ENCODE data around the gene CHRNA9. TPM values are rescaled to one million over a fixed set of nuclear protein-coding genes. Genes with fewer than 3 reads are reported as not detected.

Gene CHRNA9
- total RNA-seq, 4 donors from 2014 or later, result not detected

- Histone ChIP-seq H3K4me1 (no peaks in the 10 kb centered on the region), H3K27me3 (peaks cover 0 to 9% (median 0%) of the 10 kb centered on the region in 4 donors), H3K27ac (no peak overlapping the region), H3K4me3 (no peak overlapping the region), H3K9me3 (peaks cover 0 to 8% (median 3%) of the 10 kb centered on the region in 3 donors), H3K36me3 (no peaks in the 10 kb centered on the region)
- no peak for DNase-seq
- intact Hi-C loops (cut with DNase I), result loop anchor here (10.0 kb wide), 1 partner anchor 235 kb away; no protein-coding TSS in a partner anchor
- TF ChIP-seq POLR2A (IDR thresholded peaks at IDR 0.05) (no peak), CTCF (IDR thresholded peaks at IDR 0.05) (no peak)
- WGBS, 2 donors, result 41 to 51% methylated on average over 2 to 3 of the region's 3 CpGs
Measured at GRCh38 chr4:40299811-40300292, 35.3 kb upstream of the CHRNA9 start.

DNA sequence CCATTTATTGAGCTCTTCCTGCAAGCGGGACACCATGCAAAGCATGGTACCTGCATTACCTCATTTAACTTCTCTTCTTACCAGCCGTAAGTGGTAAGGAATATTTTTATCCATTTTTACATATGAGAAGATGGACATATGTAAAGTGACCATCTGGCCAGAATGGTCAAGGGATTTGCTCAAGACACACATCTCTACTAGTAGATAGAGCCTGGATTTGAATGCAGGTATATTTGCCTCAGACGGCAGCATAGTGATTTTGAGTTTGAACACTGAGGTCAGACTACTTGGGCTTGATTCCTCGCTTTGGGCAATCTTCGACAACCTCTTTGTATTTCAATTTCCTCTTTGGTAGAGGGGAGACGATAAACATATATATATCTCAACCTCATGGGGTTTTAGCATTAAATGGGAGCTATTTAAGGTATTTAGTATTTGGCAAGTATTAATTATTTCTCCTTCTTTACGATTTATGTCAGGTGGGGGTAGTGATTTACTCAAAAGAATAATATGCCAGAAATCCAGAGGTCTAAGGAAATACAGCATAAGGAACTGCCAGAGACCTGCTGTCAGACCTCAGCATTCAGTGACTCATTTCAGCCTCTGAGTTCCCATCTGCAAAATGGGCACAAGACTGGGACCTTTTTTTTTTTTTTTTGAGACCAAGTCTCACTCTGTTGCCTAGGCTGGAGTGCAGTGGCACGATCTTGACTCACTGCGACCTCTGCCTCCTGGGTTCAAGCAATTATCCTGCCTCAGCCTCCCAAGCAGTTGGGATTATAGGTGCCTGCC, 34.6 kb upstream of the CHRNA9 start:
- Histone ChIP-seq H3K27me3 (peaks cover 0 to 9% (median 0%) of the 10 kb centered on the region in 4 donors), H3K9me3 (peaks cover 0 to under 1% (median 0%) of the 10 kb centered on the region in 3 donors), H3K4me1 (no peaks in the 10 kb centered on the region), H3K4me3 (no peak overlapping the region), H3K36me3 (no peaks in the 10 kb centered on the region), H3K27ac (peak overlapping the region in 1 of 4 donors; percentile 76)
- TF ChIP-seq POLR2A (IDR thresholded peaks at IDR 0.05), result no peak
- TF ChIP-seq CTCF (IDR thresholded peaks at IDR 0.05), result no peak
- 71 to 82% methylated on average over 9 of the region's 9 CpGs for whole genome bisulfite sequencing, 2 donors
- no peak for DNase-seq
- intact Hi-C loops (cut with DNase I), result loop anchor here (10.0 kb wide), 1 partner anchor 236 kb away; no protein-coding TSS in a partner anchor

- H3K4me1 ChIP-seq, result peaks cover 0 to 5% (median 0%) of the 10 kb centered on the region in 3 donors
- peak overlapping the region in 1 of 4 donors; percentile 76 for H3K27ac ChIP-seq
- 51 to 61% methylated on average over 3 to 7 of the region's 7 CpGs for WGBS, 2 donors
- H3K9me3 ChIP-seq, result no peaks in the 10 kb centered on the region
- H3K4me3 ChIP-seq, result no peak overlapping the region
- DNase-seq, result no peak
- H3K36me3 ChIP-seq, result no peaks in the 10 kb centered on the region
- TF ChIP-seq POLR2A (IDR thresholded peaks at IDR 0.05) (peak in 1 of 4 donors; percentile 42), CTCF (IDR thresholded peaks at IDR 0.05) (no peak)
- intact Hi-C loops (cut with DNase I), result loop anchor here (10.0 kb wide), 1 partner anchor 237 kb away; no protein-coding TSS in a partner anchor
- peaks cover 0 to 9% (median 0%) of the 10 kb centered on the region in 4 donors for H3K27me3 ChIP-seq
Measured at GRCh38 chr4:40301603-40302002, 33.5 kb upstream of the CHRNA9 start.

DNA sequence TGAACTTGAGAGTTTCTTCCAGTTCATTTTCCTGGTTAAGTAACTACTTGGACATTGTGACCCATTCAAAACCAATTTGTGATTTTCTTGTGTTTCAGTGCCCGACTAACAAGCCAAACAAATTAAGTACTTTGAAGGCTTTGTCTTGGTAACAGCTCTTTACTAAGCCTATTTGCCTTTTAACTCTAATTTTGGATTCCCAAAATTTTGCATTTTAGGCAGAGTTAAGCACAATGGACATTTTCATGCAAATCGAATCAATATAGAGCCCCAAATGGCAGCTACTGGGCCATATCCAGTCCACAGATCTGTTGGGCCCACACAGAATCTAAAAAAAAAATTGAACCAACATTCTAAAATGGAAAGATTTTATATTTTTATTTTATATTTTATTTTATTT, 31.4 kb upstream of the CHRNA9 start:
- peak overlapping the region in 1 of 4 donors; percentile 10 for H3K27ac ChIP-seq
- TF ChIP-seq CTCF (IDR thresholded peaks at IDR 0.05), result no peak
- TF ChIP-seq POLR2A (IDR thresholded peaks at IDR 0.05), result no peak
- H3K4me1 ChIP-seq, result peaks cover 0 to 15% (median 0%) of the 10 kb centered on the region in 3 donors
- H3K9me3 ChIP-seq, result no peaks in the 10 kb centered on the region
- no peak overlapping the region for H3K4me3 ChIP-seq
- DNase-seq, result no peak
- intact Hi-C loops (cut with DNase I), result loop anchor here (10.0 kb wide), 1 partner anchor 239 kb away; no protein-coding TSS in a partner anchor
- WGBS, 2 donors, result 93 to 98% methylated on average over 2 of the region's 2 CpGs
- H3K36me3 ChIP-seq, result no peaks in the 10 kb centered on the region
- H3K27me3 ChIP-seq, result peaks cover 0 to 9% (median 0%) of the 10 kb centered on the region in 4 donors
